HTERT RPE-1 (cell line): ENCODE data around the gene ZNRD2.

ENCODE experiments used
- in situ Hi-C: fragments of 300-500 bp; cut with MboI; formaldehyde crosslinking; loops from 4 replicates; pipeline ENCODE4 v1.14.3; 2020; ENCODE audit warnings: low sequenced_read_pairs

Gene ZNRD2

GRCh38 chr11:65537620-65538231 is 32.6 kb upstream of the ZNRD2 start:
- in situ Hi-C loops, result no loop called here

GRCh38 chr11:65538232-65538914 is 31.9 kb upstream of the ZNRD2 start:
- in situ Hi-C loops, result no loop called here

GRCh38 chr11:65538915-65539743 is 31.1 kb upstream of the ZNRD2 start:
- in situ Hi-C loops, result no loop called here

GRCh38 chr11:65539744-65540289 is 30.5 kb upstream of the ZNRD2 start:
- in situ Hi-C loops, result no loop called here

GRCh38 chr11:65540290-65541092 is 29.8 kb upstream of the ZNRD2 start:
- in situ Hi-C loops, result no loop called here

- in situ Hi-C loops, result no loop called here
Observed at GRCh38 chr11:65541093-65541982, 28.9 kb upstream of the ZNRD2 start.

- in situ Hi-C loops, result no loop called here
Observed at GRCh38 chr11:65542738-65543390, 27.4 kb upstream of the ZNRD2 start.

- in situ Hi-C loops, result no loop called here
Observed at GRCh38 chr11:65545853-65546216, 24.4 kb upstream of the ZNRD2 start.

GRCh38 chr11:65546217-65546958 is 23.9 kb upstream of the ZNRD2 start:
- in situ Hi-C loops, result no loop called here

- in situ Hi-C loops, result no loop called here
Observed at GRCh38 chr11:65547446-65548125, 22.7 kb upstream of the ZNRD2 start.

- in situ Hi-C loops, result no loop called here
Observed at GRCh38 chr11:65548395-65548794, 21.9 kb upstream of the ZNRD2 start.

GRCh38 chr11:65549096-65549495 is 21.2 kb upstream of the ZNRD2 start:
- in situ Hi-C loops, result no loop called here

GRCh38 chr11:65551572-65552387 is 18.5 kb upstream of the ZNRD2 start:
- in situ Hi-C loops, result no loop called here

GRCh38 chr11:65552388-65552951 is 17.8 kb upstream of the ZNRD2 start:
- in situ Hi-C loops, result no loop called here

GRCh38 chr11:65553301-65554001 is 16.8 kb upstream of the ZNRD2 start:
- in situ Hi-C loops, result no loop called here

GRCh38 chr11:65554057-65554818 is 16.0 kb upstream of the ZNRD2 start:
- in situ Hi-C loops, result no loop called here
